ENCODE data around the gene PAX9. TPM values are rescaled to one million over a fixed set of nuclear protein-coding genes. Genes with fewer than 3 reads are reported as not detected.

The PAX9 gene
- total RNA-seq, 2 donors from 2014 or later: not detected

DNA sequence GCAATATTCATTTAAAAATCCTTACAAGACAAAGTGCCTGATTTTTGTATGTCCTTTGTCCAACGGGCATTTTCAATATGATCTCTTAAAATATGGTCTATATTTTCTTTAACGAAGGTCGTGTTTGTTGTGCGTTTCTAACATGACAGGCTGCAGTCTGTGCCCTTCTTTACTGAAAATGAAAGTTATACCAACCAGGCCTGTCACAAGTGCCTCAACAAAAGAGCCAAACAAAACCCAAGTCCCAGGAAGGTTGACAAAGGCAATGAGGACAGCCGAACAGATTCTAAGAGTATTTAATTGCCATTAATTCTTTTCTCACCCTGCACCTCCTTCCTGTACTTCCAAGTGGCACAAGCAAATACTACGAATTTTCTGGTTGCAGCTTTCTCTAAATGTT, 13.9 kb downstream of the PAX9 start:
- no peak overlapping the region for H3K4me3 ChIP-seq
- DNase-seq (ENCODE audit: low spot score): no peak
- no peaks in the 10 kb centered on the region for H3K36me3 ChIP-seq
- no peaks in the 10 kb centered on the region for H3K4me1 ChIP-seq
- TF ChIP-seq, protein P1, sequence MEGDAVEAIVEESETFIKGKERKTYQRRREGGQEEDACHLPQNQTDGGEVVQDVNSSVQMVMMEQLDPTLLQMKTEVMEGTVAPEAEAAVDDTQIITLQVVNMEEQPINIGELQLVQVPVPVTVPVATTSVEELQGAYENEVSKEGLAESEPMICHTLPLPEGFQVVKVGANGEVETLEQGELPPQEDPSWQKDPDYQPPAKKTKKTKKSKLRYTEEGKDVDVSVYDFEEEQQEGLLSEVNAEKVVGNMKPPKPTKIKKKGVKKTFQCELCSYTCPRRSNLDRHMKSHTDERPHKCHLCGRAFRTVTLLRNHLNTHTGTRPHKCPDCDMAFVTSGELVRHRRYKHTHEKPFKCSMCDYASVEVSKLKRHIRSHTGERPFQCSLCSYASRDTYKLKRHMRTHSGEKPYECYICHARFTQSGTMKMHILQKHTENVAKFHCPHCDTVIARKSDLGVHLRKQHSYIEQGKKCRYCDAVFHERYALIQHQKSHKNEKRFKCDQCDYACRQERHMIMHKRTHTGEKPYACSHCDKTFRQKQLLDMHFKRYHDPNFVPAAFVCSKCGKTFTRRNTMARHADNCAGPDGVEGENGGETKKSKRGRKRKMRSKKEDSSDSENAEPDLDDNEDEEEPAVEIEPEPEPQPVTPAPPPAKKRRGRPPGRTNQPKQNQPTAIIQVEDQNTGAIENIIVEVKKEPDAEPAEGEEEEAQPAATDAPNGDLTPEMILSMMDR (IDR thresholded peaks at IDR 0.05): no peak
- H3K27me3 ChIP-seq: no peaks in the 10 kb centered on the region
- H3K9me3 ChIP-seq: no peaks in the 10 kb centered on the region
- H3K27ac ChIP-seq: no peak overlapping the region

DNA sequence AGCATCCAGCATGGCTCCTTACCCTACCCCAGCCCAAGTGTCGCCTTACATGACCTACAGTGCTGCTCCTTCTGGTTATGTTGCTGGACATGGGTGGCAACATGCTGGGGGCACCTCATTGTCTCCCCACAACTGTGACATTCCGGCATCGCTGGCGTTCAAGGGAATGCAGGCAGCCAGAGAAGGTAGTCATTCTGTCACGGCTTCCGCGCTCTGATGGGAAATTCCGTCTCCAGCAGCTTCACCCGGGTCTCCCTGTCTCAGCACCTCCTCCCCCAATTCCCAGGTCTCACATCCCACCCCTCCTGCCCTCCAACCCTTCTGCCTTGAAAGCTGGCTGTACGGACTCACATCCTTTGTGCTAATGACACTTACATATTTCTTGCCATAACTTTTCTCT, 14.6 kb downstream of the PAX9 start:
- TF ChIP-seq, protein P1 (IDR thresholded peaks at IDR 0.05): no peak
- H3K27me3 ChIP-seq: no peaks in the 10 kb centered on the region

DNA sequence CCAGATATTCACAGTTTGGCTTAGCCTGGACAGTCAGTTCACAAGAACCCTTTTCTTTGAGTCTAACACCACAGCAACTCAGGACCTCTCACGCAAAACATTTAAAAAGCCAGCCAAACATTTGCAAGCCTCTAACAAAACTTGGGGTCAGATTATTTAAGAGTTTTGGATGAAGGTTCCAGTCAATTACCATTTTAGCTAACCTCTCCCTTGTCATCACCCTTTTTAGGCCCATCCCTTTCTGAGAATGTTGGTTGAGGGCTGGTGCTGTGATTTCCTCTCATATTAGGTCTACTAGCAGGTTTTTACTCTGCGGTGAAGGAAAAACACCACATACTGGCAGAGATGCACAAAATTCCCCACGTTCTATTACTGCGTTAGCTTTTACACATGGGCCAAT, 20.7 kb downstream of the PAX9 start:
- H3K4me1 ChIP-seq: no peaks in the 10 kb centered on the region
- DNase-seq (ENCODE audit: low spot score): no peak
- no peaks in the 10 kb centered on the region for H3K27me3 ChIP-seq
- no peak overlapping the region for H3K4me3 ChIP-seq
- H3K36me3 ChIP-seq: no peaks in the 10 kb centered on the region
- no peak overlapping the region for H3K27ac ChIP-seq
- TF ChIP-seq, protein P1 (IDR thresholded peaks at IDR 0.05): no peak
- H3K9me3 ChIP-seq: no peaks in the 10 kb centered on the region

More for the DNA sequence above, 14.6 kb downstream of the PAX9 start:
- Histone ChIP-seq H3K27ac (no peak overlapping the region), H3K4me3 (no peak overlapping the region), H3K4me1 (no peaks in the 10 kb centered on the region), H3K9me3 (no peaks in the 10 kb centered on the region), H3K36me3 (no peaks in the 10 kb centered on the region)
- no peak for DNase-seq (ENCODE audit: low spot score)

DNA sequence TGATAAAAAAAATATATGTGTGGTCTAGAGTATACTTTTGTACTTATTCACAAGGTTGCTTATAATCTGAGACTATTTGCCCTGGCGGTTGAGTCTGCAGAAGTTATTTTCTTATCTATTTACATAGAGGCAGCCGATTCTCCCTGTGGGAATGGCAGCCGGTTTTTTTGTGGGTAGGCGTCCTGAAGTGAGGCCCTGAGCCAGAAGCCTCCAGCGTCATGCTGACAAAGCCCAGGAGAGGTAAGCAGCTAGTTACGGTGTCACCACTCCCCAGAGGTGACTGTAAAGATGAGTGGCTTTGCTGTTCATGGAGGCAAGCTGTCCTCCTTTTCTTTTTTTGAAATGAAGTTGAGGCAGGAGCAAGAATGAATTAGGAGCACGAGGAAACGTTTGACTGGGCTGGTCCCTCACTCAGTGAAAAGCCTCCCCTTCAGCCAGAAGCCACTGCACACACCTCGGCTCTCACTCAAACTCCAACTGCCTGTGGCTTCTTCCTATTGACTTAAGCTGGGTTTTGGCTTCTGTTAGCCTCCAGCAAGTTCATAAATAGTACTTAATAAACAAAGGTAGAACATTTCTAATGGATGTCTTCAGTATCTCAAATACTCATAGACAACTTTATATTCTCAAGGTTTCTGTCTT, 21.5 kb downstream of the PAX9 start:
- no peak for DNase-seq (ENCODE audit: low spot score)
- no peak overlapping the region for H3K4me3 ChIP-seq
- no peaks in the 10 kb centered on the region for H3K4me1 ChIP-seq
- no peaks in the 10 kb centered on the region for H3K36me3 ChIP-seq
- no peak overlapping the region for H3K27ac ChIP-seq
- no peaks in the 10 kb centered on the region for H3K9me3 ChIP-seq
- no peaks in the 10 kb centered on the region for H3K27me3 ChIP-seq
- TF ChIP-seq, protein P1 (IDR thresholded peaks at IDR 0.05): no peak

DNA sequence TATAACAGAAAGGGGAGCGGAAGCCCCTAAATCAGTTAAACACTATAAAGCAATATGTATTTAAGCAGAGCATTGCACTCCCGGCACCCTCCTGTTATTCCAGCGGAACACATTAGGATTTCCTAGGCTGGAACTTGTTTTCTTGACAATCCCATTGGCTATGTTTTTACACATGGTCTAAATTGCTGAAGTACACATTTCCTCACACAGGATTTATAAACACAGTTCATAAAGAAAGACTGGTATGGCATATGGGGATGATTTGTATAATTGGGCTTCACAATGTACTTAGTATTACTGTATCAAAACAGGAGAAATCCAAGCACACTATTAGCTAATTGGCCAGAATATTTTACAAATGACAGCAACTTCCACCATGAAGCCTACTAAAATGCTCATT, 23.3 kb downstream of the PAX9 start:
- Histone ChIP-seq H3K4me3 (no peak overlapping the region), H3K9me3 (no peaks in the 10 kb centered on the region), H3K4me1 (no peaks in the 10 kb centered on the region), H3K27ac (no peak overlapping the region), H3K36me3 (no peaks in the 10 kb centered on the region), H3K27me3 (no peaks in the 10 kb centered on the region)
- TF ChIP-seq, protein P1 (IDR thresholded peaks at IDR 0.05): no peak
- no peak for DNase-seq (ENCODE audit: low spot score)
